Activated CD8-positive, alpha-beta memory T cell treated with anti-CD3 and anti-CD28 coated beads, Interleukin-2, amount 50 U/mL, for 1 hour (primary cell): ENCODE measurements around the gene SPATS2L.

Experiments
- DNase-seq: peaks from one replicate; pipeline ENCODE4 v3.0.0-alpha.2; 2020; ENCODE audit errors: extremely low read depth

SPATS2L gene

GRCh38 chr2:200466425-200467418 is 160.2 kb downstream of the SPATS2L start:
- no peak for DNase-seq

- DNase-seq: no peak
Observed at GRCh38 chr2:200467806-200468681, 161.6 kb downstream of the SPATS2L start.

GRCh38 chr2:200469708-200470211 is 163.3 kb downstream of the SPATS2L start:
- no peak for DNase-seq

- DNase-seq: no peak
Observed at GRCh38 chr2:200470230-200470629, 163.7 kb downstream of the SPATS2L start.

- no peak for DNase-seq
Observed at GRCh38 chr2:200471324-200471848, 164.9 kb downstream of the SPATS2L start.

GRCh38 chr2:200471928-200472645 is 165.6 kb downstream of the SPATS2L start:
- no peak for DNase-seq

- no peak for DNase-seq
Observed at GRCh38 chr2:200472853-200473464, 166.5 kb downstream of the SPATS2L start.

- no peak for DNase-seq
Observed at GRCh38 chr2:200475795-200476194, 169.3 kb downstream of the SPATS2L start.

- no peak for DNase-seq
Observed at GRCh38 chr2:200476836-200477235, 170.3 kb downstream of the SPATS2L start.

- no peak for DNase-seq
Observed at GRCh38 chr2:200477667-200478131, 171.2 kb downstream of the SPATS2L start.

- no peak for DNase-seq
Observed at GRCh38 chr2:200479692-200480265, 173.3 kb downstream of the SPATS2L start.

GRCh38 chr2:200482194-200482593 is 175.7 kb downstream of the SPATS2L start:
- no peak for DNase-seq

- no peak for DNase-seq
Observed at GRCh38 chr2:200483729-200484198, 177.3 kb downstream of the SPATS2L start.

GRCh38 chr2:200484934-200485333 is 178.4 kb downstream of the SPATS2L start:
- no peak for DNase-seq

- no peak for DNase-seq
Observed at GRCh38 chr2:200486529-200486928, 180.0 kb downstream of the SPATS2L start.

- DNase-seq: no peak
Observed at GRCh38 chr2:200488169-200488568, 181.7 kb downstream of the SPATS2L start.

GRCh38 chr2:200490001-200490400 is 183.5 kb downstream of the SPATS2L start:
- no peak for DNase-seq

- DNase-seq: no peak
Observed at GRCh38 chr2:200492656-200493055, 186.2 kb downstream of the SPATS2L start.

GRCh38 chr2:200494048-200494447 is 187.6 kb downstream of the SPATS2L start:
- DNase-seq: no peak

GRCh38 chr2:200496696-200497095 is 190.2 kb downstream of the SPATS2L start:
- DNase-seq: no peak
